Natural killer cell treated with Interleukin-12 subunit alpha and Interleukin-12 subunit beta and Interleukin-15 and Interleukin-18, amount 100 ng/mL, for 72 hours (primary cell): ENCODE results near the gene FOXP4. TPM values are rescaled to one million over a fixed set of nuclear protein-coding genes. Genes with fewer than 3 reads are reported as not detected.
A peak's percentile ranks its signal among the peaks of the same experiment; 100 is the strongest.

Experiments
- ATAC-seq, 2 donors: fragments of 150-1000 bp; cut with Tn5 transposase in 1 of 2; sonication (Bioruptor Pico), chemical (Tn5 transposase) in 1 of 2; 2 replicates each; pipeline ENCODE4 v1.10.0; 2021
- DNase-seq: peaks from one replicate; pipeline ENCODE4 v3.0.0; 2022; ENCODE audit warnings: low spot score
- H3K27ac Mint-ChIP-seq, 2 donors: 1 replicate in 1 of 2; 2 replicates in 1 of 2; pipeline ENCODE4 v1.8.0; 2022; ENCODE audit warnings: mixed read lengths in 2 of 2, mild to moderate bottlenecking in 1 of 2, moderate library complexity in 1 of 2
- H3K27me3 Mint-ChIP-seq, 2 donors: 1 replicate in 1 of 2; 2 replicates in 1 of 2; pipeline ENCODE4 v1.8.0; 2022; ENCODE audit warnings: mixed read lengths in 2 of 2
- H3K36me3 Mint-ChIP-seq: one replicate; pipeline ENCODE4 v1.8.0; 2022; ENCODE audit warnings: mixed read lengths
- H3K4me1 Mint-ChIP-seq, 2 donors: 1 replicate in 1 of 2; 2 replicates in 1 of 2; pipeline ENCODE4 v1.8.0; 2022; ENCODE audit warnings: low read depth in 2 of 2, mixed read lengths in 2 of 2, mild to moderate bottlenecking in 1 of 2
- H3K4me3 Mint-ChIP-seq: one replicate; pipeline ENCODE4 v1.8.0; 2022; ENCODE audit warnings: mixed read lengths
- H3K9me3 Mint-ChIP-seq: 2 replicates; pipeline ENCODE4 v1.8.0; 2022; ENCODE audit warnings: mixed read lengths
- total RNA-seq, 2 donors: library from RNA; stranded (reverse); gene quantifications; one replicate each; pipeline ENCODE4 v1.2.3, GENCODE V29; 2022

Gene FOXP4
- total RNA-seq, 2 donors from 2014 or later, result 52.4 to 110 TPM

- DNase-seq (no peak), ATAC-seq (no peak)
- Mint-ChIP-seq H3K9me3 (no peaks in the 10 kb centered on the region), H3K4me3 (no peak overlapping the region), H3K27me3 (no peaks in the 10 kb centered on the region), H3K36me3 (no peaks in the 10 kb centered on the region), H3K27ac (no peak overlapping the region), H3K4me1 (peaks cover 13 to 47% of the 10 kb centered on the region in 2 donors)
Measured at GRCh38 chr6:41581381-41581991, 35.3 kb downstream of the FOXP4 start.

- Mint-ChIP-seq H3K27ac (no peak overlapping the region), H3K4me3 (no peak overlapping the region), H3K27me3 (no peaks in the 10 kb centered on the region), H3K9me3 (no peaks in the 10 kb centered on the region), H3K36me3 (no peaks in the 10 kb centered on the region), H3K4me1 (peaks cover 7 to 37% of the 10 kb centered on the region in 2 donors)
- DNase-seq (no peak), ATAC-seq (no peak)
Measured at GRCh38 chr6:41582540-41582939, 36.4 kb downstream of the FOXP4 start.

GRCh38 chr6:41583565-41583964, 37.4 kb downstream of the FOXP4 start:
- H3K27me3 Mint-ChIP-seq, result no peaks in the 10 kb centered on the region
- no peaks in the 10 kb centered on the region for H3K9me3 Mint-ChIP-seq
- no peak overlapping the region for H3K4me3 Mint-ChIP-seq
- no peak overlapping the region for H3K27ac Mint-ChIP-seq
- H3K36me3 Mint-ChIP-seq, result no peaks in the 10 kb centered on the region
- H3K4me1 Mint-ChIP-seq, result peaks cover 5 to 28% of the 10 kb centered on the region in 2 donors
- no peak for DNase-seq
- ATAC-seq, result no peak

GRCh38 chr6:41584205-41584604, 38.0 kb downstream of the FOXP4 start:
- no peaks in the 10 kb centered on the region for H3K36me3 Mint-ChIP-seq
- H3K27me3 Mint-ChIP-seq, result no peaks in the 10 kb centered on the region
- ATAC-seq (no peak), DNase-seq (no peak)
- H3K27ac Mint-ChIP-seq, result peak overlapping the region in 1 of 2 donors; percentile 59
- H3K9me3 Mint-ChIP-seq, result no peaks in the 10 kb centered on the region
- no peak overlapping the region for H3K4me3 Mint-ChIP-seq
- peaks cover 5 to 23% of the 10 kb centered on the region in 2 donors for H3K4me1 Mint-ChIP-seq

GRCh38 chr6:41584668-41585205, 38.6 kb downstream of the FOXP4 start:
- Mint-ChIP-seq H3K4me3 (no peak overlapping the region), H3K9me3 (no peaks in the 10 kb centered on the region), H3K36me3 (no peaks in the 10 kb centered on the region), H3K27ac (no peak overlapping the region), H3K27me3 (no peaks in the 10 kb centered on the region), H3K4me1 (peaks cover 5 to 22% of the 10 kb centered on the region in 2 donors)
- DNase-seq (no peak), ATAC-seq (no peak)

- H3K4me1 Mint-ChIP-seq, result peaks cover 5 to 26% of the 10 kb centered on the region in 2 donors
- no peaks in the 10 kb centered on the region for H3K9me3 Mint-ChIP-seq
- DNase-seq, result no peak
Measured at GRCh38 chr6:41585605-41586004, 39.4 kb downstream of the FOXP4 start.

GRCh38 chr6:41586252-41587007, 40.2 kb downstream of the FOXP4 start:
- DNase-seq (no peak), ATAC-seq (no peak)
- Mint-ChIP-seq H3K9me3 (no peaks in the 10 kb centered on the region), H3K27me3 (no peaks in the 10 kb centered on the region), H3K4me1 (peaks cover 5 to 27% of the 10 kb centered on the region in 2 donors), H3K4me3 (no peak overlapping the region), H3K36me3 (peaks cover 8% of the 10 kb centered on the region), H3K27ac (peak overlapping the region in 1 of 2 donors; percentile 28)

More at GRCh38 chr6:41585605-41586004, 39.4 kb downstream of the FOXP4 start:
- Mint-ChIP-seq H3K27ac (peak overlapping the region in 1 of 2 donors; percentile 28), H3K4me3 (no peak overlapping the region), H3K27me3 (no peaks in the 10 kb centered on the region), H3K36me3 (peaks cover 5% of the 10 kb centered on the region)
- no peak for ATAC-seq

GRCh38 chr6:41587131-41587879, 41.1 kb downstream of the FOXP4 start:
- no peak overlapping the region for H3K27ac Mint-ChIP-seq
- H3K9me3 Mint-ChIP-seq, result no peaks in the 10 kb centered on the region
- ATAC-seq (no peak), DNase-seq (no peak)
- peaks cover 11 to 31% of the 10 kb centered on the region in 2 donors for H3K4me1 Mint-ChIP-seq
- no peak overlapping the region for H3K4me3 Mint-ChIP-seq
- no peaks in the 10 kb centered on the region for H3K27me3 Mint-ChIP-seq
- peaks cover 8% of the 10 kb centered on the region for H3K36me3 Mint-ChIP-seq

- ATAC-seq, result no peak
- Mint-ChIP-seq H3K9me3 (no peaks in the 10 kb centered on the region), H3K27me3 (no peaks in the 10 kb centered on the region), H3K4me1 (peaks cover 11 to 34% of the 10 kb centered on the region in 2 donors), H3K36me3 (peaks cover 8% of the 10 kb centered on the region), H3K4me3 (no peak overlapping the region), H3K27ac (peak overlapping the region in 1 of 2 donors; percentile 46)
- DNase-seq, result no peak
Measured at GRCh38 chr6:41588111-41588510, 41.9 kb downstream of the FOXP4 start.

- Mint-ChIP-seq H3K27me3 (no peaks in the 10 kb centered on the region), H3K27ac (no peak overlapping the region), H3K4me1 (peaks cover 11 to 31% of the 10 kb centered on the region in 2 donors), H3K36me3 (peaks cover 8% of the 10 kb centered on the region), H3K9me3 (no peaks in the 10 kb centered on the region), H3K4me3 (no peak overlapping the region)
- DNase-seq (no peak), ATAC-seq (peak in 1 of 2 donors; percentile 3)
Measured at GRCh38 chr6:41589223-41589622, 43.0 kb downstream of the FOXP4 start.

GRCh38 chr6:41589636-41590622, 43.7 kb downstream of the FOXP4 start:
- ATAC-seq (peak in 1 of 2 donors; percentile 10), DNase-seq (no peak)
- no peaks in the 10 kb centered on the region for H3K27me3 Mint-ChIP-seq
- no peak overlapping the region for H3K4me3 Mint-ChIP-seq
- H3K4me1 Mint-ChIP-seq, result peaks cover 11 to 26% of the 10 kb centered on the region in 2 donors
- H3K36me3 Mint-ChIP-seq, result peaks cover 8% of the 10 kb centered on the region
- no peaks in the 10 kb centered on the region for H3K9me3 Mint-ChIP-seq
- H3K27ac Mint-ChIP-seq, result peak overlapping the region in 1 of 2 donors; percentile 8

GRCh38 chr6:41591122-41591521, 44.9 kb downstream of the FOXP4 start:
- no peak for ATAC-seq
- Mint-ChIP-seq H3K4me3 (no peak overlapping the region), H3K9me3 (no peaks in the 10 kb centered on the region), H3K27ac (no peak overlapping the region), H3K27me3 (no peaks in the 10 kb centered on the region), H3K36me3 (peaks cover 8% of the 10 kb centered on the region), H3K4me1 (peaks cover 6 to 21% of the 10 kb centered on the region in 2 donors)
- no peak for DNase-seq
